ENCODE data around the gene REPS2. TPM values are rescaled to one million over a fixed set of nuclear protein-coding genes. Genes with fewer than 3 reads are reported as not detected.

REPS2 gene
- total and polyA plus RNA-seq, 9 of the 15 experiments (the other 6 are each of a cell fraction or from before 2014, with no cell fraction given) = 0.01 to 0.07 (median 0.01) TPM; not detected in 3

GRCh38 chrX:16985286-16985685, 38.8 kb downstream of the REPS2 start (continued):
- TF ChIP-seq CHD7 (IDR thresholded peaks at IDR 0.05; ENCODE audit: low read depth, low read length) = no peak
- no peak for TF ChIP-seq ZBTB5 (IDR thresholded peaks at IDR 0.05)
- no peak for TF ChIP-seq PBX2 (CRISPR knock-in tag; IDR thresholded peaks at IDR 0.05; ENCODE audit: low read depth)
- TF ChIP-seq PBX2 (tag; conservative IDR thresholded peaks at IDR 0.05; ENCODE audit: low read depth) = no peak
